GM12872 (cell line): ENCODE measurements around the gene KIAA1549.

Experiments used
- CTCF ChIP-seq: IDR thresholded peaks from 3 replicates; pipeline ENCODE4 v1.5.1; 2011; ENCODE audit warnings: low read depth, mild to moderate bottlenecking, low read length, moderate library complexity; ENCODE audit not compliant: insufficient read depth

KIAA1549 gene

GRCh38 chr7:138900035-138900828 is 81.0 kb downstream of the KIAA1549 start:
- no peak for TF ChIP-seq CTCF

- no peak for TF ChIP-seq CTCF
These were observed 82.4 kb downstream of the KIAA1549 start for GRCh38 chr7:138898802-138899201.

- TF ChIP-seq CTCF, result no peak
These were observed 82.9 kb downstream of the KIAA1549 start for GRCh38 chr7:138898255-138898654.

GRCh38 chr7:138895679-138896078 is 85.5 kb downstream of the KIAA1549 start:
- no peak for TF ChIP-seq CTCF

- TF ChIP-seq CTCF, result no peak
These were observed 87.9 kb downstream of the KIAA1549 start for GRCh38 chr7:138893258-138893657.

- no peak for TF ChIP-seq CTCF
These were observed 88.4 kb downstream of the KIAA1549 start for GRCh38 chr7:138892812-138893211.

- TF ChIP-seq CTCF, result no peak
These were observed 89.1 kb downstream of the KIAA1549 start for GRCh38 chr7:138892006-138892630.
